Measurements from ENCODE around the gene FPGS.

- TF ChIP-seq CTCF (IDR thresholded peaks at IDR 0.05; ENCODE audit: borderline replicate concordance, extremely low read depth, low read length, poor library complexity, severe bottlenecking): no peak
- TF ChIP-seq EZH2 (IDR thresholded peaks at IDR 0.05; ENCODE audit: borderline replicate concordance, low read depth, low read length, severe bottlenecking): no peak
Measured at GRCh38 chr9:127767410-127767809, 35.3 kb upstream of the FPGS start.

Data from DND-41 (cell line).